ENCODE data around the gene SLC22A7.

SLC22A7 gene

DNA sequence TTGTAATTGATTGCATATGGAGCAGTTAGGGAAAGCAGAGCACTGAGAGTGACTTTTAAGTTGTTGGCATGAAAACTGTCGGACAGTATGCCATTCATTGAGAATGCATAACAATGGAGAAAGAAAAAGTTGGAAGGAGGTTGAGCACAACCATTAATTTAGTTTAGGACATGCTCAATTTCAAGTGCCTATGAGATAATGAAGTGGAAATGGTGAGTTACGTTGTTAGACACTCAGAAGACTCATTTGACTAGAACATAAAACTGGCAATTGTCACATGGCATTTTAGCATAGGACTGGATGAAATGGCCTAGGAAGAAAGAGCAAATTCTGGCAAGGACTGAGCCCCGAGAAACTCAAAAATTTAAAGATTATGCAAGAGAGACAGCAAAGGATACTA lies 49.4 kb downstream of the SLC22A7 start:
- TF ChIP-seq, protein P1, sequence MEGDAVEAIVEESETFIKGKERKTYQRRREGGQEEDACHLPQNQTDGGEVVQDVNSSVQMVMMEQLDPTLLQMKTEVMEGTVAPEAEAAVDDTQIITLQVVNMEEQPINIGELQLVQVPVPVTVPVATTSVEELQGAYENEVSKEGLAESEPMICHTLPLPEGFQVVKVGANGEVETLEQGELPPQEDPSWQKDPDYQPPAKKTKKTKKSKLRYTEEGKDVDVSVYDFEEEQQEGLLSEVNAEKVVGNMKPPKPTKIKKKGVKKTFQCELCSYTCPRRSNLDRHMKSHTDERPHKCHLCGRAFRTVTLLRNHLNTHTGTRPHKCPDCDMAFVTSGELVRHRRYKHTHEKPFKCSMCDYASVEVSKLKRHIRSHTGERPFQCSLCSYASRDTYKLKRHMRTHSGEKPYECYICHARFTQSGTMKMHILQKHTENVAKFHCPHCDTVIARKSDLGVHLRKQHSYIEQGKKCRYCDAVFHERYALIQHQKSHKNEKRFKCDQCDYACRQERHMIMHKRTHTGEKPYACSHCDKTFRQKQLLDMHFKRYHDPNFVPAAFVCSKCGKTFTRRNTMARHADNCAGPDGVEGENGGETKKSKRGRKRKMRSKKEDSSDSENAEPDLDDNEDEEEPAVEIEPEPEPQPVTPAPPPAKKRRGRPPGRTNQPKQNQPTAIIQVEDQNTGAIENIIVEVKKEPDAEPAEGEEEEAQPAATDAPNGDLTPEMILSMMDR (IDR thresholded peaks at IDR 0.05), result no peak
